ENCODE data around the gene SENP2. TPM values are rescaled to one million over a fixed set of nuclear protein-coding genes. Genes with fewer than 3 reads are reported as not detected.

Gene SENP2
- total and polyA plus RNA-seq, 12 donors, result 7.6 to 46.3 (median 27.2) TPM

DNA sequence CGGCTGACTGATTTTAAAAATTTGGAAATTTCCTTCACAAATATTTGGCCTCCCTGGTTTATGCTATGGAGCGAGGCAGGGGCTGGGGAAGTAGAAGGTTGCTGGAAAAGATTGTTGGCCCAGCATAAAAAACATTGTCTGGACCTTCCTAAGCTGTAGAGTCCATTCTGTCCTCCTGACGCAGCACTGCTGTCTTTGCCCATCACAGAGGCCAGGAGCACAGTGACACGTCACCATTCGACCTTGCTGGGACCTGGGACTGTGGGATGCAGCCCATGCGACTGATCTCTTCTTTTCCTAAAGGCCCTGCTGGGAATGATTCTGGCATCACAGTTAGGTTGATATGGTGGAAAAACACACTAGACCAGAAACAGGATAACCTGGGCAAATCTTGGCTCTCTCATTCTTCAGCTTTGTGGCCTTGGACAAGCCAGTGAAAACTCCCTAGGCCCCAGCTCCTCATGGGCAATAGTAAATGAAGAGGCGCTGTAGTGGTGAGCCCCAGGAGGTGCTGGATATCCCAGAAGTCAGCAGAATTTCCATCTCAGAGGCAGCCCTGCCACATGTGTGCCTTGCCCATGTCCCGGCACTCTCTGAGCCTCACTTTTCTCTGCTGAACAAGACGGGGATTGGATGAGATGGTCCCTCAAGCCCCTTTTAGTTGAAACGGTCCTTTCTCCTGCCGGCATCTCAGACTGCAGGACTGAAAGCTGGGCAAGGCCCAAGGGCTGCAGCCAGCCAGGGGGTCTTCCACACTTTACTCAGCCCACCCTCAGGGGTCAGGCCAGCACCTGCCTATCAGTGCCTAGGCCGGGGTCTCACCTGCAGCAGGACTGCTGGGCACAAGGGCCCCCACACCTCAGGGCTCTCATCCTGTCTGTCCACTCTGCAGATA lies 69.6 kb downstream of the SENP2 start:
- no peak overlapping the region for H3K4me3 ChIP-seq
- peak overlapping the region; percentile 91 to 99 (median 94) for H3K27ac ChIP-seq
- TF ChIP-seq POLR2A (IDR thresholded peaks at IDR 0.05), result peak in 1 of 2 donors; percentile 9
- TF ChIP-seq, protein P1, sequence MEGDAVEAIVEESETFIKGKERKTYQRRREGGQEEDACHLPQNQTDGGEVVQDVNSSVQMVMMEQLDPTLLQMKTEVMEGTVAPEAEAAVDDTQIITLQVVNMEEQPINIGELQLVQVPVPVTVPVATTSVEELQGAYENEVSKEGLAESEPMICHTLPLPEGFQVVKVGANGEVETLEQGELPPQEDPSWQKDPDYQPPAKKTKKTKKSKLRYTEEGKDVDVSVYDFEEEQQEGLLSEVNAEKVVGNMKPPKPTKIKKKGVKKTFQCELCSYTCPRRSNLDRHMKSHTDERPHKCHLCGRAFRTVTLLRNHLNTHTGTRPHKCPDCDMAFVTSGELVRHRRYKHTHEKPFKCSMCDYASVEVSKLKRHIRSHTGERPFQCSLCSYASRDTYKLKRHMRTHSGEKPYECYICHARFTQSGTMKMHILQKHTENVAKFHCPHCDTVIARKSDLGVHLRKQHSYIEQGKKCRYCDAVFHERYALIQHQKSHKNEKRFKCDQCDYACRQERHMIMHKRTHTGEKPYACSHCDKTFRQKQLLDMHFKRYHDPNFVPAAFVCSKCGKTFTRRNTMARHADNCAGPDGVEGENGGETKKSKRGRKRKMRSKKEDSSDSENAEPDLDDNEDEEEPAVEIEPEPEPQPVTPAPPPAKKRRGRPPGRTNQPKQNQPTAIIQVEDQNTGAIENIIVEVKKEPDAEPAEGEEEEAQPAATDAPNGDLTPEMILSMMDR (IDR thresholded peaks at IDR 0.05), result no peak
- no peaks in the 10 kb centered on the region for H3K9me3 ChIP-seq (replicated peaks in 1 of 3)
- H3K36me3 ChIP-seq (replicated peaks in 1 of 2), result no peaks in the 10 kb centered on the region
- peak; percentile 74 to 88 (median 80) for DNase-seq
- H3K4me1 ChIP-seq (replicated peaks in 1 of 2), result peaks cover 40 to 58% of the 10 kb centered on the region in 2 donors
- H3K27me3 ChIP-seq, result no peaks in the 10 kb centered on the region
- WGBS, 4 donors, result 60 to 86% (median 67%) methylated on average over 3 to 12 of the region's 12 CpGs
- intact Hi-C loops (cut with DNase I), result no loop called here

DNA sequence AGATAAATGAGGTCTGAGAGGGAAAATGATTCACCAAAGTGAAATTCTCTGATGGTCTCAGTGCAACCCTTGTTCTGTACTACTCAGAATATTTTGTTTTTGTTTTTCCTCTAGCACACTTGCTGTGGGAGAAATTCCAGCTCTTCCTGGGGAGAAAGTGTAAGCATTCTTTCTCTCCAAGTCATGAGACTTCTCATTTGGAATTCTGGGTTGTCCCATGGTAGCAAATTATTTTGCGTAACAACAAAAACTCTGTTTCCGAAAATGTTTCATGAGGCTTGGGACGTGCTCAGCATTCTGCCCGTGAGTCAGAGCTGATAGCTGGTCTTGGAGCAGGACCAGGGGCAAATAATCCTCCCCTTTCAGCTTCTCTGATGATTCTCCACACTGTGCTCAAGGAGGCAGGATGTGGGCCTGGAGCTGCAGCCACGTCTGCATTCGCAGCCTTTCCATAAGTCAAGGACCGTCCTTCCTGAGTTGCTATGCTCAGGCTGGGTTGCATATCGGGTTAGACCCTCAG lies 70.3 kb downstream of the SENP2 start:
- Histone ChIP-seq H3K9me3 (replicated peaks in 1 of 3) (no peaks in the 10 kb centered on the region), H3K36me3 (replicated peaks in 1 of 2) (no peaks in the 10 kb centered on the region), H3K27ac (peak overlapping the region; percentile 91 to 99 (median 94)), H3K27me3 (no peaks in the 10 kb centered on the region), H3K4me1 (replicated peaks in 1 of 2) (peaks cover 40 to 62% of the 10 kb centered on the region in 2 donors), H3K4me3 (no peak overlapping the region)
- DNase-seq, result peak; percentile 82 to 92 (median 89)
- 19 to 36% (median 35%) methylated on average over 8 of the region's 8 CpGs for WGBS, 4 donors
- intact Hi-C loops (cut with DNase I), result no loop called here
- TF ChIP-seq, protein P1 (IDR thresholded peaks at IDR 0.05), result no peak
- peak; percentile 32 to 89 for TF ChIP-seq POLR2A (IDR thresholded peaks at IDR 0.05)

DNA sequence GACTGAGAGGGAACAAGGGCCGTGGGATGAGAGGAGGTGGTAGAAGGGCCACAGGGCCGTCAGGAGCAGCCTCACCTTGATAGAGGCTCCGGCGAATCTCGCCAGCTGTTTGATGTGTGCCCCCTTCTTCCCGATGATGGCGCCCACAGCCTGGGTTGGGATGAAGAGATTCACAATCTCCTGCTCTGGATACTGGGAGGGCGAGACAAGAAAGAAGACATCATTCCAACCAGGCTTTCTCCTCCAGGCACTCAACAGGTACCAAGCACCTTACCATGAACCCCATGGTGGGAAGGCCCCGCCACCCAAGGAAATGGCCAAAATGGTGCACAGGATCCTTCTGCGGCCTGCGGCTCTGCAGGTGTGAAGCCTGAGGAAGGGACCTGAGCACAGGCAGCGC lies 71.1 kb downstream of the SENP2 start:
- no peak for DNase-seq
- TF ChIP-seq, protein P1 (IDR thresholded peaks at IDR 0.05), result no peak
- no peak for TF ChIP-seq POLR2A (IDR thresholded peaks at IDR 0.05)
- Histone ChIP-seq H3K4me1 (replicated peaks in 1 of 2) (peaks cover 40 to 62% of the 10 kb centered on the region in 2 donors), H3K27me3 (no peaks in the 10 kb centered on the region), H3K27ac (peak overlapping the region; percentile 91 to 99 (median 94)), H3K36me3 (replicated peaks in 1 of 2) (no peaks in the 10 kb centered on the region), H3K9me3 (replicated peaks in 1 of 3) (no peaks in the 10 kb centered on the region), H3K4me3 (no peak overlapping the region)
- WGBS, 4 donors, result 93 to 99% (median 95%) methylated on average over 12 of the region's 12 CpGs
- intact Hi-C loops (cut with DNase I), result no loop called here

DNA sequence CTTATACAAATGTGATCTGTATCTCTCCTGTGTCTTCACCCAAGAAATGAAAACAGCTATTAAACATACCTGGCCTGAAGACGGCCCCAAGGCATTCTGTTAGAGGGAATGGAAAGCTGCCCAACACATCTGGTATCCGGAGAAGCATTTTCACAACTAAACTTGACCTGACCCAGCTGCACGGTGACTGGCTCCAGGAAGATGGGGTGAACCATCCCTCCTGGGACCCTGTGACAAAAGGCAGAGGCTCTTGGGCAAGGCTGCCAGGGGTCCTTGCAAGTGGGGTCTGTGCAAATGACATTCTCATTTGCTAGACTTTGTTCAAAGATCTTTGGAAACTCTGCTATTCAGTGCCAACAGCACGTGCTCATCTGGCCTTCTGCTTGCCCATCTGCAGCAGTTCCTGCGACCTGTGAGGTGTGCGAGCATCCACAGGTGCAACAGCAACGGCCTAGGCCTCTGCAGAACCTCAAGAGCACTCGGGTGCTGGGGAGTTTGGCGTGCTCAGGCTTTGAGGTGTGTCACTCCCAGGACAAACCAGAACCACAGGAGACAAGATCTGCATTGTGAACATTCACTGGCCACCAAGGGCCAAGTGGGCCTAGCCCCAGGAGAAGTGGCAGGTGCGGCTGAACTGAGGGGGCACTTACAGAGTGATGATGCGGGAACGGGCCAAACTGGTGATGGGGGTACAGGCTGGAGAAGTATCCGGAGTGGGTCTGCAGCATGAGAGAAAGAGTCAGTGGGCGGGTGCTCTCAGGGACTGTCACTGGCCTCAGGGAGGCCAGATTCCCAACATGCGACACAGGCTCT lies 71.8 kb downstream of the SENP2 start:
- Histone ChIP-seq H3K27me3 (no peaks in the 10 kb centered on the region), H3K27ac (peak overlapping the region; percentile 20 to 99 (median 94)), H3K9me3 (replicated peaks in 1 of 3) (no peaks in the 10 kb centered on the region), H3K36me3 (replicated peaks in 1 of 2) (no peaks in the 10 kb centered on the region), H3K4me3 (no peak overlapping the region), H3K4me1 (replicated peaks in 1 of 2) (peaks cover 40 to 62% of the 10 kb centered on the region in 2 donors)
- no peak for DNase-seq
- TF ChIP-seq POLR2A (IDR thresholded peaks at IDR 0.05), result no peak
- TF ChIP-seq, protein P1 (IDR thresholded peaks at IDR 0.05), result no peak
- 89 to 94% (median 92%) methylated on average over 12 to 15 of the region's 15 CpGs for WGBS, 4 donors
- intact Hi-C loops (cut with DNase I), result no loop called here
